Esophagus muscularis mucosa (tissue), 3 donors: ENCODE results near the gene VMO1.

Experiments used
- CTCF ChIP-seq, 3 experiments: fragments of 200-600 bp in 2 of 3; fragments of 450-650 bp in 1 of 3; sonication (generic) in 2 of 3; IDR thresholded peaks; one replicate each; pipeline ENCODE4 v1.5.1; 2017 to 2019; ENCODE audit warnings: antibody characterized with exemption in 3 of 3, mild to moderate bottlenecking in 2 of 3, moderate library complexity in 1 of 3
- POLR2AphosphoS5 ChIP-seq, 2 donors: sonication (generic); formaldehyde crosslinking; IDR thresholded peaks; one replicate each; pipeline ENCODE4 v1.6.1; 2017; ENCODE audit warnings: antibody characterized with exemption in 2 of 2

GRCh38 chr17:4812690-4813089, 26.5 kb upstream of the VMO1 start:
- TF ChIP-seq POLR2AphosphoS5 (IDR thresholded peaks at IDR 0.05), result no peak
- no peak for TF ChIP-seq CTCF (IDR thresholded peaks at IDR 0.05)
